K562 (cell line): ENCODE data around the gene TCF4. TPM values are rescaled to one million over a fixed set of nuclear protein-coding genes. Genes with fewer than 3 reads are reported as not detected.

Source experiments
- EHMT2 ChIP-seq: fragments of 450-650 bp; IDR thresholded peaks from 2 replicates; pipeline ENCODE4 v1.6.1; 2018; ENCODE audit warnings: antibody characterized with exemption
- SMAD4 ChIP-seq: fragments of 250-450 bp; sonication (Bioruptor Pico); conservative IDR thresholded peaks from 2 replicates; pipeline ENCODE4 v1.8.0; 2021; ENCODE audit warnings: inconsistent platforms, mild to moderate bottlenecking, moderate library complexity
- SMC3 ChIP-seq: conservative IDR thresholded peaks from 2 replicates; pipeline ENCODE4 v1.6.1; 2011; ENCODE audit warnings: low read depth, low read length, improper control_type of control experiment; ENCODE audit not compliant: insufficient read depth
- polyA plus RNA-seq, 8 experiments: library from polyadenylated mRNA; depleted of rRNA in 4 of 8; stranded (reverse) in 5 of 8; unstranded in 3 of 8; fragments of >200 nt; fragmentation: Nextera tagmentation in 2 of 8; fragmentation: Illumina TruSeq in 1 of 8; extraction: Ambion mirVana in 2 of 8; extraction: Trizol in 1 of 8; gene quantifications; 2 replicates each; pipeline versions ENCODE4 v1.2.1 to v1.2.3, GENCODE V29; 2011 to 2014; ENCODE audit warnings: inconsistent platforms in 1 of 8, missing spikeins in 1 of 8
- total RNA-seq, 7 experiments: library from RNA; depleted of rRNA in 6 of 7; stranded (reverse); fragments of >200 nt in 6 of 7; fragmentation: Illumina TruSeq in 2 of 7; extraction: Trizol in 2 of 7; gene quantifications; 2 replicates each; pipeline versions ENCODE4 v1.2.1 to v1.2.3, GENCODE V29; 2011 to 2021; ENCODE audit warnings: low replicate concordance in 1 of 7
- TF ChIP-seq, protein P1 (sequence below): fragments of 250-450 bp; sonication (Bioruptor Pico); IDR thresholded peaks from 2 replicates; pipeline ENCODE4 v1.4.0; 2020
- TF ChIP-seq, protein P2 (sequence below): fragments of 450-650 bp; IDR thresholded peaks from 2 replicates; pipeline ENCODE4 v1.6.1; 2016; ENCODE audit warnings: mild to moderate bottlenecking, moderate library complexity
- TF ChIP-seq, protein P3 (sequence below): sonication (generic); formaldehyde crosslinking; IDR thresholded peaks from 2 replicates; pipeline ENCODE4 v1.8.1; 2022; ENCODE audit warnings: missing genetic modification reagents

TCF4 gene
- total and polyA plus RNA-seq, 9 of the 15 experiments (the other 6 are each of a cell fraction or from before 2014, with no cell fraction given): 4.8 to 24.7 (median 15.2) TPM

DNA sequence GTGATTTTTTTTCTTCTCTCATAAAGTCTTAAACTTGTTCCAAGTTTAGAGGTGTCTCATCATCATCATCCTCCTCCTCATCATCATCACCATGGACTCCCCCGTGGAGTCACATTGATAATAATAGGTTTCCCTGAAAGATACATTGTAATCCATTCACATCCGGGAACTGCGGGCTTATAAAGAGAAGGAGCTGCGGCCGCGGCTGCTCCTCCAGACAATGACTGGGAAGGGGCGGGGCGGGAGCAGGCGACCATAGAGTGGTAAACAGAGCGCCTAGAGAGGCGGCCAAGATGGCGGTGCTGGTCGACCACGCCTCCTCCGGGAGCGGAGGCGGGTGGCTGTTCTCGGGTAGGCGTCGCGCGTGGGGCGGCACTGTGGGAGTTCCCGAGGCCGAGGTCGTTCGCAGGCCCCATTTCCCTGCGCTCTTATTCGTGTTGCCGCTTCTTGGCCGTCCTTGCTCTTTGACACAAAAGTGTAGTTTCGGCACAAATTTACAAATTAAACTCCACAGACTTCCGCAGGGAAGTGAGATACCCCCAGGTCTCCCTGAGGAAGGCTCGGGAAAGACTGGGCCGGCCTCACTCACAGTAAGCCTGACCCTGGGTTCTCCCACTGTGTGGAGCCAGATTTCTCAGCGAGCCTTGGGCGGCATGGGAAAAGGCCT, 1.8 kb upstream of the TCF4 start (continued):
- TF ChIP-seq, protein P1, sequence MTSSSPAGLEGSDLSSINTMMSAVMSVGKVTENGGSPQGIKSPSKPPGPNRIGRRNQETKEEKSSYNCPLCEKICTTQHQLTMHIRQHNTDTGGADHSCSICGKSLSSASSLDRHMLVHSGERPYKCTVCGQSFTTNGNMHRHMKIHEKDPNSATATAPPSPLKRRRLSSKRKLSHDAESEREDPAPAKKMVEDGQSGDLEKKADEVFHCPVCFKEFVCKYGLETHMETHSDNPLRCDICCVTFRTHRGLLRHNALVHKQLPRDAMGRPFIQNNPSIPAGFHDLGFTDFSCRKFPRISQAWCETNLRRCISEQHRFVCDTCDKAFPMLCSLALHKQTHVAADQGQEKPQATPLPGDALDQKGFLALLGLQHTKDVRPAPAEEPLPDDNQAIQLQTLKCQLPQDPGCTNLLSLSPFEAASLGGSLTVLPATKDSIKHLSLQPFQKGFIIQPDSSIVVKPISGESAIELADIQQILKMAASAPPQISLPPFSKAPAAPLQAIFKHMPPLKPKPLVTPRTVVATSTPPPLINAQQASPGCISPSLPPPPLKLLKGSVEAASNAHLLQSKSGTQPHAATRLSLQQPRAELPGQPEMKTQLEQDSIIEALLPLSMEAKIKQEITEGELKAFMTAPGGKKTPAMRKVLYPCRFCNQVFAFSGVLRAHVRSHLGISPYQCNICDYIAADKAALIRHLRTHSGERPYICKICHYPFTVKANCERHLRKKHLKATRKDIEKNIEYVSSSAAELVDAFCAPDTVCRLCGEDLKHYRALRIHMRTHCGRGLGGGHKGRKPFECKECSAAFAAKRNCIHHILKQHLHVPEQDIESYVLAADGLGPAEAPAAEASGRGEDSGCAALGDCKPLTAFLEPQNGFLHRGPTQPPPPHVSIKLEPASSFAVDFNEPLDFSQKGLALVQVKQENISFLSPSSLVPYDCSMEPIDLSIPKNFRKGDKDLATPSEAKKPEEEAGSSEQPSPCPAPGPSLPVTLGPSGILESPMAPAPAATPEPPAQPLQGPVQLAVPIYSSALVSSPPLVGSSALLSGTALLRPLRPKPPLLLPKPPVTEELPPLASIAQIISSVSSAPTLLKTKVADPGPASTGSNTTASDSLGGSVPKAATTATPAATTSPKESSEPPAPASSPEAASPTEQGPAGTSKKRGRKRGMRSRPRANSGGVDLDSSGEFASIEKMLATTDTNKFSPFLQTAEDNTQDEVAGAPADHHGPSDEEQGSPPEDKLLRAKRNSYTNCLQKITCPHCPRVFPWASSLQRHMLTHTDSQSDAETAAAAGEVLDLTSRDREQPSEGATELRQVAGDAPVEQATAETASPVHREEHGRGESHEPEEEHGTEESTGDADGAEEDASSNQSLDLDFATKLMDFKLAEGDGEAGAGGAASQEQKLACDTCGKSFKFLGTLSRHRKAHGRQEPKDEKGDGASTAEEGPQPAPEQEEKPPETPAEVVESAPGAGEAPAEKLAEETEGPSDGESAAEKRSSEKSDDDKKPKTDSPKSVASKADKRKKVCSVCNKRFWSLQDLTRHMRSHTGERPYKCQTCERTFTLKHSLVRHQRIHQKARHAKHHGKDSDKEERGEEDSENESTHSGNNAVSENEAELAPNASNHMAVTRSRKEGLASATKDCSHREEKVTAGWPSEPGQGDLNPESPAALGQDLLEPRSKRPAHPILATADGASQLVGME (CRISPR knock-in tag): no peak
- TF ChIP-seq EHMT2 (no peak), SMC3 (no peak), SMAD4 (CRISPR knock-in tag) (peak; percentile 91)
- TF ChIP-seq, protein P2, sequence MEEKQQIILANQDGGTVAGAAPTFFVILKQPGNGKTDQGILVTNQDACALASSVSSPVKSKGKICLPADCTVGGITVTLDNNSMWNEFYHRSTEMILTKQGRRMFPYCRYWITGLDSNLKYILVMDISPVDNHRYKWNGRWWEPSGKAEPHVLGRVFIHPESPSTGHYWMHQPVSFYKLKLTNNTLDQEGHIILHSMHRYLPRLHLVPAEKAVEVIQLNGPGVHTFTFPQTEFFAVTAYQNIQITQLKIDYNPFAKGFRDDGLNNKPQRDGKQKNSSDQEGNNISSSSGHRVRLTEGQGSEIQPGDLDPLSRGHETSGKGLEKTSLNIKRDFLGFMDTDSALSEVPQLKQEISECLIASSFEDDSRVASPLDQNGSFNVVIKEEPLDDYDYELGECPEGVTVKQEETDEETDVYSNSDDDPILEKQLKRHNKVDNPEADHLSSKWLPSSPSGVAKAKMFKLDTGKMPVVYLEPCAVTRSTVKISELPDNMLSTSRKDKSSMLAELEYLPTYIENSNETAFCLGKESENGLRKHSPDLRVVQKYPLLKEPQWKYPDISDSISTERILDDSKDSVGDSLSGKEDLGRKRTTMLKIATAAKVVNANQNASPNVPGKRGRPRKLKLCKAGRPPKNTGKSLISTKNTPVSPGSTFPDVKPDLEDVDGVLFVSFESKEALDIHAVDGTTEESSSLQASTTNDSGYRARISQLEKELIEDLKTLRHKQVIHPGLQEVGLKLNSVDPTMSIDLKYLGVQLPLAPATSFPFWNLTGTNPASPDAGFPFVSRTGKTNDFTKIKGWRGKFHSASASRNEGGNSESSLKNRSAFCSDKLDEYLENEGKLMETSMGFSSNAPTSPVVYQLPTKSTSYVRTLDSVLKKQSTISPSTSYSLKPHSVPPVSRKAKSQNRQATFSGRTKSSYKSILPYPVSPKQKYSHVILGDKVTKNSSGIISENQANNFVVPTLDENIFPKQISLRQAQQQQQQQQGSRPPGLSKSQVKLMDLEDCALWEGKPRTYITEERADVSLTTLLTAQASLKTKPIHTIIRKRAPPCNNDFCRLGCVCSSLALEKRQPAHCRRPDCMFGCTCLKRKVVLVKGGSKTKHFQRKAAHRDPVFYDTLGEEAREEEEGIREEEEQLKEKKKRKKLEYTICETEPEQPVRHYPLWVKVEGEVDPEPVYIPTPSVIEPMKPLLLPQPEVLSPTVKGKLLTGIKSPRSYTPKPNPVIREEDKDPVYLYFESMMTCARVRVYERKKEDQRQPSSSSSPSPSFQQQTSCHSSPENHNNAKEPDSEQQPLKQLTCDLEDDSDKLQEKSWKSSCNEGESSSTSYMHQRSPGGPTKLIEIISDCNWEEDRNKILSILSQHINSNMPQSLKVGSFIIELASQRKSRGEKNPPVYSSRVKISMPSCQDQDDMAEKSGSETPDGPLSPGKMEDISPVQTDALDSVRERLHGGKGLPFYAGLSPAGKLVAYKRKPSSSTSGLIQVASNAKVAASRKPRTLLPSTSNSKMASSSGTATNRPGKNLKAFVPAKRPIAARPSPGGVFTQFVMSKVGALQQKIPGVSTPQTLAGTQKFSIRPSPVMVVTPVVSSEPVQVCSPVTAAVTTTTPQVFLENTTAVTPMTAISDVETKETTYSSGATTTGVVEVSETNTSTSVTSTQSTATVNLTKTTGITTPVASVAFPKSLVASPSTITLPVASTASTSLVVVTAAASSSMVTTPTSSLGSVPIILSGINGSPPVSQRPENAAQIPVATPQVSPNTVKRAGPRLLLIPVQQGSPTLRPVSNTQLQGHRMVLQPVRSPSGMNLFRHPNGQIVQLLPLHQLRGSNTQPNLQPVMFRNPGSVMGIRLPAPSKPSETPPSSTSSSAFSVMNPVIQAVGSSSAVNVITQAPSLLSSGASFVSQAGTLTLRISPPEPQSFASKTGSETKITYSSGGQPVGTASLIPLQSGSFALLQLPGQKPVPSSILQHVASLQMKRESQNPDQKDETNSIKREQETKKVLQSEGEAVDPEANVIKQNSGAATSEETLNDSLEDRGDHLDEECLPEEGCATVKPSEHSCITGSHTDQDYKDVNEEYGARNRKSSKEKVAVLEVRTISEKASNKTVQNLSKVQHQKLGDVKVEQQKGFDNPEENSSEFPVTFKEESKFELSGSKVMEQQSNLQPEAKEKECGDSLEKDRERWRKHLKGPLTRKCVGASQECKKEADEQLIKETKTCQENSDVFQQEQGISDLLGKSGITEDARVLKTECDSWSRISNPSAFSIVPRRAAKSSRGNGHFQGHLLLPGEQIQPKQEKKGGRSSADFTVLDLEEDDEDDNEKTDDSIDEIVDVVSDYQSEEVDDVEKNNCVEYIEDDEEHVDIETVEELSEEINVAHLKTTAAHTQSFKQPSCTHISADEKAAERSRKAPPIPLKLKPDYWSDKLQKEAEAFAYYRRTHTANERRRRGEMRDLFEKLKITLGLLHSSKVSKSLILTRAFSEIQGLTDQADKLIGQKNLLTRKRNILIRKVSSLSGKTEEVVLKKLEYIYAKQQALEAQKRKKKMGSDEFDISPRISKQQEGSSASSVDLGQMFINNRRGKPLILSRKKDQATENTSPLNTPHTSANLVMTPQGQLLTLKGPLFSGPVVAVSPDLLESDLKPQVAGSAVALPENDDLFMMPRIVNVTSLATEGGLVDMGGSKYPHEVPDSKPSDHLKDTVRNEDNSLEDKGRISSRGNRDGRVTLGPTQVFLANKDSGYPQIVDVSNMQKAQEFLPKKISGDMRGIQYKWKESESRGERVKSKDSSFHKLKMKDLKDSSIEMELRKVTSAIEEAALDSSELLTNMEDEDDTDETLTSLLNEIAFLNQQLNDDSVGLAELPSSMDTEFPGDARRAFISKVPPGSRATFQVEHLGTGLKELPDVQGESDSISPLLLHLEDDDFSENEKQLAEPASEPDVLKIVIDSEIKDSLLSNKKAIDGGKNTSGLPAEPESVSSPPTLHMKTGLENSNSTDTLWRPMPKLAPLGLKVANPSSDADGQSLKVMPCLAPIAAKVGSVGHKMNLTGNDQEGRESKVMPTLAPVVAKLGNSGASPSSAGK: peak; percentile 81
- TF ChIP-seq, protein P3, sequence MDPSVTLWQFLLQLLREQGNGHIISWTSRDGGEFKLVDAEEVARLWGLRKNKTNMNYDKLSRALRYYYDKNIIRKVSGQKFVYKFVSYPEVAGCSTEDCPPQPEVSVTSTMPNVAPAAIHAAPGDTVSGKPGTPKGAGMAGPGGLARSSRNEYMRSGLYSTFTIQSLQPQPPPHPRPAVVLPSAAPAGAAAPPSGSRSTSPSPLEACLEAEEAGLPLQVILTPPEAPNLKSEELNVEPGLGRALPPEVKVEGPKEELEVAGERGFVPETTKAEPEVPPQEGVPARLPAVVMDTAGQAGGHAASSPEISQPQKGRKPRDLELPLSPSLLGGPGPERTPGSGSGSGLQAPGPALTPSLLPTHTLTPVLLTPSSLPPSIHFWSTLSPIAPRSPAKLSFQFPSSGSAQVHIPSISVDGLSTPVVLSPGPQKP (CRISPR knock-in tag): no peak
